Measurements from ENCODE around the gene CLDN16. TPM values are rescaled to one million over a fixed set of nuclear protein-coding genes. Genes with fewer than 3 reads are reported as not detected.

Gene CLDN16
- total RNA-seq, 4 donors from 2014 or later, result 0.38 to 0.64 TPM; not detected in 2

- DNase-seq, result no peak
- Histone ChIP-seq H3K9me3 (no peaks in the 10 kb centered on the region), H3K27ac (peak overlapping the region in 3 of 4 donors; percentile 79 to 87 (median 82)), H3K36me3 (no peaks in the 10 kb centered on the region), H3K4me3 (peak overlapping the region in 1 of 4 donors; percentile 2), H3K27me3 (no peaks in the 10 kb centered on the region), H3K4me1 (peaks cover 6 to 36% (median 7%) of the 10 kb centered on the region in 3 donors)
- intact Hi-C loops (cut with DNase I), result no loop called here
- 23 to 32% methylated on average over 4 of the region's 4 CpGs for WGBS, 2 donors
- TF ChIP-seq POLR2A (IDR thresholded peaks at IDR 0.05) (no peak), CTCF (IDR thresholded peaks at IDR 0.05) (no peak)
These were observed 42.1 kb upstream of the CLDN16 start for GRCh38 chr3:190345878-190346277.

- DNase-seq, result no peak
- 47 to 72% methylated on average over 2 of the region's 2 CpGs for WGBS, 2 donors
- H3K36me3 ChIP-seq, result no peaks in the 10 kb centered on the region
- H3K27me3 ChIP-seq, result no peaks in the 10 kb centered on the region
- peak overlapping the region; percentile 40 to 87 (median 80) for H3K27ac ChIP-seq
- TF ChIP-seq POLR2A (IDR thresholded peaks at IDR 0.05), result no peak
- TF ChIP-seq CTCF (IDR thresholded peaks at IDR 0.05), result no peak
- no peak overlapping the region for H3K4me3 ChIP-seq
- H3K9me3 ChIP-seq, result no peaks in the 10 kb centered on the region
- H3K4me1 ChIP-seq, result peaks cover 6 to 40% (median 7%) of the 10 kb centered on the region in 3 donors
- intact Hi-C loops (cut with DNase I), result no loop called here
These were observed 41.4 kb upstream of the CLDN16 start for GRCh38 chr3:190346541-190346940.

GRCh38 chr3:190352861-190353457 is 35.0 kb upstream of the CLDN16 start:
- H3K4me1 ChIP-seq, result peaks cover 0 to 23% (median 0%) of the 10 kb centered on the region in 3 donors
- H3K4me3 ChIP-seq, result no peak overlapping the region
- WGBS, 2 donors, result 89 to 92% methylated on average over 1 of the region's 1 CpG
- intact Hi-C loops (cut with DNase I), result no loop called here
- H3K36me3 ChIP-seq, result no peaks in the 10 kb centered on the region
- no peaks in the 10 kb centered on the region for H3K27me3 ChIP-seq
- TF ChIP-seq POLR2A (IDR thresholded peaks at IDR 0.05) (no peak), CTCF (IDR thresholded peaks at IDR 0.05) (no peak)
- no peak for DNase-seq
- no peaks in the 10 kb centered on the region for H3K9me3 ChIP-seq
- no peak overlapping the region for H3K27ac ChIP-seq

DNA sequence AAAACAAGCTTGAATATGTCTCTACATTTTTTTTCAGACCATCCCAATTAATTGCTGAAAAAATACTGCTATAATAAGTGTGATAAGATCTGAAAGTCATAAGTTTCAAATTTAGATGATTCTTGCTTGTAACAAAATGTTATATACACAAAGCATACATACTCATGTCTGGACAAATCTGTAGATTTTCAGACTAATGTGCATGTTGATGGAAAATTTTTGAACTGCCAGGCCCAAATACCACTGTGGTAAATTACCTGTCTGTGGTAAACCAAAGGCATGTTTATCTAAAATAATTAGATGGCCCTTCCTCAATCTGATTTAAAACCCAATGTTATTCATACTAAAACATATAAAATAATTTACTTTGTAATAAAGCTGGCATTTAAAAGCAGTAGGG is 31.7 kb upstream of the CLDN16 start:
- no peak overlapping the region for H3K27ac ChIP-seq
- no peaks in the 10 kb centered on the region for H3K27me3 ChIP-seq
- no peaks in the 10 kb centered on the region for H3K36me3 ChIP-seq
- no peaks in the 10 kb centered on the region for H3K9me3 ChIP-seq
- TF ChIP-seq POLR2A (IDR thresholded peaks at IDR 0.05) (no peak), CTCF (IDR thresholded peaks at IDR 0.05) (no peak)
- peaks cover 0 to 14% (median under 1%) of the 10 kb centered on the region in 3 donors for H3K4me1 ChIP-seq
- intact Hi-C loops (cut with DNase I), result no loop called here
- DNase-seq, result no peak
- H3K4me3 ChIP-seq, result no peak overlapping the region

DNA sequence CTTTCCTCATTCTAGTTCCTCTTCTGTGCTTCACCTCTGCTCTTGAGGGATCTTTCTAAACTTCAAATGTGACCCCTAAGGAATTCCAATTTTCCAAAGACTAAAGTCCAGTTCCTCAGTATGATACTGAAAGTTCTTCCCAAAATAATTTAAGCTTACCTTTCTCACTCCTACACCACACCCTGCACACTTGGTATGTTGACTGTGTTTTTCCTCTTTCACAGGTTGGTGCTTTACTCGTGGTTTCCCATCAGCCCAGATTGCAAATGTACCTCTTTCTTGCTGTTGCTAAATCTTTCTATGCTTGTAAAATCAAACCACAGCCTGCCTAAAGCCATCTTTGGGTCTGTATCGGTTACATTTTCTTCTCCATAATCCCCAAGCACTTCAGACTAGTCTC is 30.5 kb upstream of the CLDN16 start:
- H3K27me3 ChIP-seq, result no peaks in the 10 kb centered on the region
- intact Hi-C loops (cut with DNase I), result no loop called here
- H3K4me3 ChIP-seq, result no peak overlapping the region
- TF ChIP-seq POLR2A (IDR thresholded peaks at IDR 0.05) (no peak), CTCF (IDR thresholded peaks at IDR 0.05) (no peak)
- WGBS, 2 donors, result 65 to 72% methylated on average over 2 of the region's 2 CpGs
- no peak for DNase-seq
- H3K4me1 ChIP-seq, result peaks cover 0 to 26% (median 6%) of the 10 kb centered on the region in 3 donors
- no peaks in the 10 kb centered on the region for H3K9me3 ChIP-seq
- H3K27ac ChIP-seq, result no peak overlapping the region
- H3K36me3 ChIP-seq, result no peaks in the 10 kb centered on the region
